Endometrial microvascular endothelial cells (primary cell): ENCODE data around the gene INPP5K. TPM values are rescaled to one million over a fixed set of nuclear protein-coding genes. Genes with fewer than 3 reads are reported as not detected.
"Not testable (repeated sequence)": the region's sequence is repeated elsewhere in the genome, so short reads cannot be mapped to it uniquely, and the experiment has no call there.

Source experiments
- in situ Hi-C: cut with HindIII; loops from 2 replicates; pipeline ENCODE4 v1.10.0; 2017; ENCODE audit warnings: low sequenced_read_pairs, low pct_unique_long_range_greater_than_20kb; ENCODE audit errors: inconsistent ontology term
- total RNA-seq: library from RNA; depleted of rRNA; stranded (reverse); fragments of >200 nt; gene quantifications from one replicate; pipeline ENCODE4 v1.2.3, GENCODE V29; 2015; ENCODE audit errors: inconsistent ontology term

INPP5K gene
- total RNA-seq, 1 donor from 2014 or later, result 71.6 TPM

DNA sequence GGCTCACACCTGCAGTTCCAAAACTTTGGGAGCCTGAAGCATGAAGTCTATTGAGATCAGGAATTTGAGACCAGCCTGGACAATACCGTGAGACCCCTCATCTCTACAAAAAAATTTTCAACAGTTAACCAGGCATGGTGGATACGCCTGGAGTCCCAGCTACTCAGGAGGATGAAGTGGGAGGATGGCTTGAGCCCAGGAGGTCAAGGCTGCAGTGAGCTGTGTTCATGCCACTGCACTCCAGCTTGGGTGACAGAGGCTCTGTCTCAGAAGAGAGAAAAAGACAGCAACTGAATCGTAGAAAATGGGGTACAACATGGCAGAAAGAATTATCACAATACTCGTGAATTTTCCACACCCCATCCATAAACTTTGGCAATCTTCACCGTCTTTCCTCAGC, 63.6 kb downstream of the INPP5K start:
- in situ Hi-C loops, result no loop called here

DNA sequence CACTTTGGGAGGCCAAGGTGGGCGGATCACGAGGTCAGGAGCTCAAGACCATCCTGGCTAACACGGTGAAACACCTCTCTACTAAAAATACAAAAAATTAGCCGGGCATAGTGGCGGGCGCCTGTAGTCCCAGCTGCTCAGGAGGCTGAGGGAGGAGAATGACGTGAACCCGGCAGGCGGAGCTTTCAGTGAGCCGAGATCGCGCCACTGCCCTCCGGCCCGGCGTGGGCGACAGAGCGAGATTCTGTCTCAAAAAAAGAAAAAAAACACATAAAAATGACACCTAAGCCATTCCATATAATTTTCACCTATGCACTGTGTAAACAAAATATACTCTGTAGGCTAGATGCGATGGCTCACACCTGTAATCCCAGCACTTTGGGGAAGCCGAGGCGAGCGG, 66.2 kb downstream of the INPP5K start:
- in situ Hi-C loops, result not testable (repeated sequence)

DNA sequence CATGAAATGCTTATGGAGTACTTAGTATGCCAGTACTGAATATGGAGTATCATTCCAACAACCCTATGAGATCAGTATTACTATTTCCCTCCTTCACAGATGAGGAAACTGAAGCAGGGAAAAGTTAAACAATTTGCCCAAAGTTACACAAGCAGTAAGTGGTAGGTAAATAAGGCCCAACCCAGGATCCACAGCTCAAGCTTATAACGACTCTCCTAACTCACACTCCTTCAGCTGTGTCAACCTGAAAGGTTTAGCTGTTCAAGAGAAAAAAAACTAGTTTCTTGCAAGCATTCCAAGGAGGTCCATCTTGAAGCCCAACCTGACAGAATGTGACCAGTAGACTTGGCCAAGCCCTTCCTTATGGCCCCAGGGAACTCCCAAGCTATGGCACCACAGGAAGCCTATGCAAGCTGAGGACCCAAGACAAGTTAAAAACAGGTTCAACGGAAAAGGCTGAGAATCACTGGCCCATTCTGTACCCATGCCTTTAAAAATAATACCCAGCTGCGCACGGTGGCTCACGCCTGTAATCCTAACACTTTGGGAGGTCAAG, 66.9 kb downstream of the INPP5K start:
- in situ Hi-C loops, result no loop called here

DNA sequence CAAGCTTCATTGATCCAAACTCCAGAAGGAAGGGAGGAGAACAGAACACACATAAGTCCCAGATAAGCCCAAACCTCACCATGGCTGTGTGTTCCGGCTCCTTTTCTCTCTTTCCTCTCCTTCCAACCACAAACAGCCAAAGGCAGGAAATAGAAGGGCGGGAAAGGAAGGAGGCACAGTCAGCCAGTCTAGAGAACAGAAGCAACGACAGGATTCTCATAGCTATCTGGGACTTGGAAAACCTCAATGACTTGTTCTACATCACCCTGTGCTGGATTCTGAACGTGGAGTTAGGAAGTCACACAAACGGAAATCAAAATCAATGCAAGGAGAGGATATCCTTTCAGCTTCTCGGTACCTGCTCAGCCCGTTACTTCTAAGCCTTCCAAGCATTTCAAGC, 69.4 kb downstream of the INPP5K start:
- in situ Hi-C loops, result no loop called here

DNA sequence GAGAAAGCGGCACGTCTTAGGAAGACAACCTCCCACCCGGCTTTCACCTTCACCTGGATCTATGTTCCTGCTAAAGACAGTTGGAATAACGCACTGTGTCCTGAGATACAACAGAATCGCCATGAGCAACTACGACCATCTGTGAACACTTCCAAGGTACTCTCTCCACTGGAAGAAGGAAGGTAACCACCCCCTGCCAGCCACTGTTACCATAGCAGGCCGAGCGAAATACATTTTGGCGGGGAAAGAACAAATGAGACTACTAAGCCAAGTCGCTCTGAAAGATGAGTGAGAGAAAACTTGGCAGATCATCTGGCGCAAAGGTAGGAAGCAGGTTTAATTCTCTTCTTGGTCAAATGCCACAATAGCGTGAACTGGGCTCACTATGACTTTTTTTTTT, 70.2 kb downstream of the INPP5K start:
- in situ Hi-C loops, result no loop called here

DNA sequence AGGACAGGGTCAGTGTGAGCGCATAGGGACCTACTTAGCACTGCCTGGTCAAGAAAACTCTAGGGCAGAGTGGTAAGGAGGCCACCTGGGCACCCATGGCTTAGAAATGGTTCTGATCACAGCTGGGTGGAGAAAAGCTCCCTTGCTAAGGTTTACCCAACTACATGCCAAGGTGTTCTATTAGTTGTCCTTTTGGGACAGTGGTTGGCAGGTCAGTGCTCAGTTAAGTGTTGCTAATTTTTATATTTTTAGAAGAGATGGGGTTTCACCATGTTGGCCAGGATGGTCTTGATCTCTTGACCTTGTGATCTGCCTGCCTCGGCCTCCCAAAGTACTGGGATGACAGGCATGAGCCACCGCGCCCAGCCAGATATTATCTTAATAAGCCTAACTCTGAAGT, 70.7 kb downstream of the INPP5K start:
- in situ Hi-C loops, result not testable (repeated sequence)

Other genes with a start within 250 kb of the INPP5K start
- not detected for gene BHLHA9, start 246.2 kb downstream of the INPP5K start, total RNA-seq
- not detected for gene TRARG1, start 236.9 kb downstream of the INPP5K start, total RNA-seq
- gene YWHAE, start 116.4 kb downstream of the INPP5K start, total RNA-seq, result 1,054 TPM
- 96.0 TPM for gene CRK, start 60.4 kb downstream of the INPP5K start, total RNA-seq
- 167 TPM for gene MYO1C, start 23.9 kb downstream of the INPP5K start, total RNA-seq
- 39.1 TPM for gene PITPNA, start 46.2 kb upstream of the INPP5K start, total RNA-seq
- gene SLC43A2, start 112.2 kb upstream of the INPP5K start, total RNA-seq, result 47.9 TPM
- 120 TPM for gene SCARF1, start 129.1 kb upstream of the INPP5K start, total RNA-seq
- gene RILP, start 133.3 kb upstream of the INPP5K start, total RNA-seq, result 22.0 TPM
- gene PRPF8, start 168.3 kb upstream of the INPP5K start, total RNA-seq, result 183 TPM
- 0.19 TPM for gene TLCD2, start 193.8 kb upstream of the INPP5K start, total RNA-seq
- gene WDR81, start 208.1 kb upstream of the INPP5K start, total RNA-seq, result 24.2 TPM
- 0.56 TPM for gene SERPINF2, start 226.3 kb upstream of the INPP5K start, total RNA-seq
- not detected for gene SERPINF1, start 245.4 kb upstream of the INPP5K start, total RNA-seq